ENCODE measurements around the gene NT5DC3. TPM values are rescaled to one million over a fixed set of nuclear protein-coding genes. Genes with fewer than 3 reads are reported as not detected.

The NT5DC3 gene
- total RNA-seq, 3 donors from 2014 or later (not counting 1 experiment from before 2014, with no cell fraction given): 1.1 to 2.1 (median 1.4) TPM

- H3K27ac Mint-ChIP-seq: no peak overlapping the region
- H3K4me1 Mint-ChIP-seq: no peaks in the 10 kb centered on the region
- 100% methylated on average over 2 of the region's 2 CpGs for WGBS (ENCODE audit: insufficient coverage)
- H3K4me3 ChIP-seq (ENCODE audit: low read length): no peak overlapping the region
- no peaks in the 10 kb centered on the region for H3K9me3 Mint-ChIP-seq
- ATAC-seq: no peak
- H3K4me1 ChIP-seq (ENCODE audit: control insufficient read depth, insufficient read depth, low read length): no peaks in the 10 kb centered on the region
- intact Hi-C loops (cut with micrococcal nuclease): no loop called here
- no peaks in the 10 kb centered on the region for H3K27me3 ChIP-seq (ENCODE audit: control insufficient read depth, insufficient read depth, low read length)
- no peak for DNase-seq
- H3K9me3 ChIP-seq (ENCODE audit: control insufficient read depth, insufficient read depth, low read length): peaks cover 6% of the 10 kb centered on the region
- TF ChIP-seq, protein P1, sequence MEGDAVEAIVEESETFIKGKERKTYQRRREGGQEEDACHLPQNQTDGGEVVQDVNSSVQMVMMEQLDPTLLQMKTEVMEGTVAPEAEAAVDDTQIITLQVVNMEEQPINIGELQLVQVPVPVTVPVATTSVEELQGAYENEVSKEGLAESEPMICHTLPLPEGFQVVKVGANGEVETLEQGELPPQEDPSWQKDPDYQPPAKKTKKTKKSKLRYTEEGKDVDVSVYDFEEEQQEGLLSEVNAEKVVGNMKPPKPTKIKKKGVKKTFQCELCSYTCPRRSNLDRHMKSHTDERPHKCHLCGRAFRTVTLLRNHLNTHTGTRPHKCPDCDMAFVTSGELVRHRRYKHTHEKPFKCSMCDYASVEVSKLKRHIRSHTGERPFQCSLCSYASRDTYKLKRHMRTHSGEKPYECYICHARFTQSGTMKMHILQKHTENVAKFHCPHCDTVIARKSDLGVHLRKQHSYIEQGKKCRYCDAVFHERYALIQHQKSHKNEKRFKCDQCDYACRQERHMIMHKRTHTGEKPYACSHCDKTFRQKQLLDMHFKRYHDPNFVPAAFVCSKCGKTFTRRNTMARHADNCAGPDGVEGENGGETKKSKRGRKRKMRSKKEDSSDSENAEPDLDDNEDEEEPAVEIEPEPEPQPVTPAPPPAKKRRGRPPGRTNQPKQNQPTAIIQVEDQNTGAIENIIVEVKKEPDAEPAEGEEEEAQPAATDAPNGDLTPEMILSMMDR (IDR thresholded peaks at IDR 0.05): no peak
- peaks cover 0 to 5% of the 10 kb centered on the region in 2 donors for H3K27me3 Mint-ChIP-seq (ENCODE audit: low read depth in 2 of 2)
- no peaks in the 10 kb centered on the region for H3K36me3 ChIP-seq (ENCODE audit: control insufficient read depth, insufficient read depth, low read length)
- no peak overlapping the region for H3K4me3 Mint-ChIP-seq
- H3K36me3 Mint-ChIP-seq: no peaks in the 10 kb centered on the region
- no peak overlapping the region for H3K27ac ChIP-seq (ENCODE audit: low read length)
Observed at GRCh38 chr12:103819892-103820291, 21.1 kb downstream of the NT5DC3 start.

GRCh38 chr12:103819312-103819711 lies 21.7 kb downstream of the NT5DC3 start:
- Histone ChIP-seq H3K4me3 (ENCODE audit: low read length) (no peak overlapping the region), H3K4me1 (ENCODE audit: control insufficient read depth, insufficient read depth, low read length) (no peaks in the 10 kb centered on the region), H3K27me3 (ENCODE audit: control insufficient read depth, insufficient read depth, low read length) (no peaks in the 10 kb centered on the region), H3K27ac (ENCODE audit: low read length) (no peak overlapping the region), H3K36me3 (ENCODE audit: control insufficient read depth, insufficient read depth, low read length) (no peaks in the 10 kb centered on the region), H3K9me3 (ENCODE audit: control insufficient read depth, insufficient read depth, low read length) (peaks cover 6% of the 10 kb centered on the region)
- TF ChIP-seq, protein P1 (IDR thresholded peaks at IDR 0.05): no peak
- Mint-ChIP-seq H3K27ac (no peak overlapping the region), H3K9me3 (no peaks in the 10 kb centered on the region), H3K36me3 (no peaks in the 10 kb centered on the region), H3K4me1 (no peaks in the 10 kb centered on the region), H3K4me3 (no peak overlapping the region), H3K27me3 (ENCODE audit: low read depth in 2 of 2) (peaks cover 0 to 5% of the 10 kb centered on the region in 2 donors)
- 86% methylated on average over 1 of the region's 2 CpGs for WGBS (ENCODE audit: insufficient coverage)
- intact Hi-C loops (cut with micrococcal nuclease): no loop called here
- ATAC-seq (no peak), DNase-seq (no peak)

GRCh38 chr12:103817791-103818190 lies 23.2 kb downstream of the NT5DC3 start:
- H3K4me3 Mint-ChIP-seq: no peak overlapping the region
- no peaks in the 10 kb centered on the region for H3K4me1 ChIP-seq (ENCODE audit: control insufficient read depth, insufficient read depth, low read length)
- H3K4me1 Mint-ChIP-seq: no peaks in the 10 kb centered on the region
- ATAC-seq: no peak
- DNase-seq: no peak
- no peaks in the 10 kb centered on the region for H3K36me3 Mint-ChIP-seq
- H3K27ac ChIP-seq (ENCODE audit: low read length): no peak overlapping the region
- H3K27me3 ChIP-seq (ENCODE audit: control insufficient read depth, insufficient read depth, low read length): no peaks in the 10 kb centered on the region
- no peak overlapping the region for H3K4me3 ChIP-seq (ENCODE audit: low read length)
- peaks cover 6% of the 10 kb centered on the region for H3K9me3 ChIP-seq (ENCODE audit: control insufficient read depth, insufficient read depth, low read length)
- TF ChIP-seq, protein P1 (IDR thresholded peaks at IDR 0.05): no peak
- no peaks in the 10 kb centered on the region for H3K36me3 ChIP-seq (ENCODE audit: control insufficient read depth, insufficient read depth, low read length)
- intact Hi-C loops (cut with micrococcal nuclease): no loop called here
- no peaks in the 10 kb centered on the region for H3K9me3 Mint-ChIP-seq
- H3K27ac Mint-ChIP-seq: no peak overlapping the region
- 86% methylated on average over 2 of the region's 2 CpGs for WGBS (ENCODE audit: insufficient coverage)
- H3K27me3 Mint-ChIP-seq (ENCODE audit: low read depth in 2 of 2): peaks cover 0 to 2% of the 10 kb centered on the region in 2 donors

- Histone ChIP-seq H3K36me3 (ENCODE audit: control insufficient read depth, insufficient read depth, low read length) (no peaks in the 10 kb centered on the region), H3K27ac (ENCODE audit: low read length) (no peak overlapping the region), H3K4me3 (ENCODE audit: low read length) (no peak overlapping the region), H3K4me1 (ENCODE audit: control insufficient read depth, insufficient read depth, low read length) (no peaks in the 10 kb centered on the region), H3K27me3 (ENCODE audit: control insufficient read depth, insufficient read depth, low read length) (no peaks in the 10 kb centered on the region), H3K9me3 (ENCODE audit: control insufficient read depth, insufficient read depth, low read length) (peaks cover 6% of the 10 kb centered on the region)
- Mint-ChIP-seq H3K4me3 (no peak overlapping the region), H3K27me3 (ENCODE audit: low read depth in 2 of 2) (no peaks in the 10 kb centered on the region), H3K27ac (no peak overlapping the region), H3K9me3 (no peaks in the 10 kb centered on the region), H3K36me3 (no peaks in the 10 kb centered on the region), H3K4me1 (no peaks in the 10 kb centered on the region)
- no peak for ATAC-seq
- DNase-seq: no peak
- TF ChIP-seq, protein P1 (IDR thresholded peaks at IDR 0.05): no peak
- no CpG with 5 or more reads among the region's 1 CpG for WGBS (ENCODE audit: insufficient coverage)
- intact Hi-C loops (cut with micrococcal nuclease): no loop called here
Observed at GRCh38 chr12:103816663-103817062, 24.4 kb downstream of the NT5DC3 start.
